Fibroblast of pulmonary artery (primary cell): ENCODE results near the gene BNC2.

Source experiments
- DNase-seq: peaks from one replicate; pipeline ENCODE4 v3.0.0-alpha.2; 2010; ENCODE audit warnings: low read depth
- H3K4me3 ChIP-seq: replicated peaks from 2 replicates; pipeline ENCODE4 v1.5.1; 2011; ENCODE audit warnings: low read depth, mild to moderate bottlenecking, control low read depth, low read length, moderate library complexity
- CTCF ChIP-seq: IDR thresholded peaks from 2 replicates; pipeline ENCODE4 v1.5.1; 2011; ENCODE audit warnings: mild to moderate bottlenecking, control low read depth, low read length, inconsistent platforms; ENCODE audit errors: missing control alignments

Gene BNC2

GRCh38 chr9:16683326-16683725 is 187.1 kb downstream of the BNC2 start:
- DNase-seq, result no peak
- TF ChIP-seq CTCF, result no peak
- H3K4me3 ChIP-seq, result no peak overlapping the region

- no peak for DNase-seq
- no peak overlapping the region for H3K4me3 ChIP-seq
- TF ChIP-seq CTCF, result no peak
Measured at GRCh38 chr9:16682273-16682672, 188.2 kb downstream of the BNC2 start.

GRCh38 chr9:16681652-16681987 is 188.8 kb downstream of the BNC2 start:
- DNase-seq, result no peak
- no peak for TF ChIP-seq CTCF
- no peak overlapping the region for H3K4me3 ChIP-seq

GRCh38 chr9:16680975-16681651 is 189.4 kb downstream of the BNC2 start:
- DNase-seq, result no peak
- H3K4me3 ChIP-seq, result no peak overlapping the region
- TF ChIP-seq CTCF, result no peak

GRCh38 chr9:16680541-16680940 is 189.9 kb downstream of the BNC2 start:
- DNase-seq, result no peak
- no peak for TF ChIP-seq CTCF
- H3K4me3 ChIP-seq, result no peak overlapping the region

GRCh38 chr9:16679327-16679821 is 191.1 kb downstream of the BNC2 start:
- no peak overlapping the region for H3K4me3 ChIP-seq
- TF ChIP-seq CTCF, result no peak
- no peak for DNase-seq

GRCh38 chr9:16676519-16676918 is 194.0 kb downstream of the BNC2 start:
- H3K4me3 ChIP-seq, result no peak overlapping the region
- no peak for DNase-seq
- no peak for TF ChIP-seq CTCF
